GM12878 (cell line): ENCODE results near the gene RBM19. TPM values are rescaled to one million over a fixed set of nuclear protein-coding genes. Genes with fewer than 3 reads are reported as not detected.

Experiments
- ATAC-seq: fragments of 200-7000 bp; cut with Tn5 transposase; 3 replicates; pipeline ENCODE4 v1.9.1; 2020; ENCODE audit warnings: mild to moderate bottlenecking, moderate library complexity
- BruUV-seq: library from RNA; stranded (reverse); fragments of 400-500 nt; replicated peaks from 2 replicates; lab custom pipeline; 2021; lab: Mats Ljungman, UMichigan
- CTCF ChIA-PET: fragments of 300-600 bp; sonication (Branson Sonifier 250); formaldehyde crosslinking; extraction: SDS; loops from one replicate; lab custom pipeline; 2021; ENCODE audit warnings: inconsistent platforms; lab: Yijun Ruan, JAX
- POLR2A ChIA-PET: fragments of 350-600 bp; formaldehyde crosslinking; extraction: SDS; loops from one replicate; lab custom pipeline; 2021; ENCODE audit warnings: inconsistent platforms; lab: Charles Lee
- RAD21 ChIA-PET: fragments of 300-600 bp; sonication (Branson Sonifier 250); formaldehyde crosslinking; loops from one replicate; lab custom pipeline; 2023; ENCODE audit warnings: antibody characterized with exemption; ENCODE audit not compliant: unreplicated experiment; lab: Charles Lee
- SMC1A ChIA-PET: fragments of 300-600 bp; sonication (Branson Sonifier 250); formaldehyde crosslinking; loops from one replicate; lab custom pipeline; 2023; ENCODE audit not compliant: unreplicated experiment, uncharacterized antibody; lab: Charles Lee
- DNase-seq: peaks from one replicate; pipeline ENCODE4 v3.0.0-alpha.2; 2011; ENCODE audit warnings: low read depth, low spot score
- FAIRE-seq: peaks from 3 replicates; lab custom pipeline; 2011; peaks lifted over from hg19 to GRCh38; lab: Jason Lieb, UNC
- H2AFZ ChIP-seq: 2 replicates; pipeline ENCODE4 v1.6.0; 2011; ENCODE audit warnings: low read depth, low read length, control low read depth; ENCODE audit not compliant: control insufficient read depth
- H3K27ac ChIP-seq: 2 replicates; pipeline ENCODE4 v1.5.1; 2011; ENCODE audit warnings: control low read depth; ENCODE audit not compliant: control insufficient read depth, insufficient read depth
- H3K27me3 ChIP-seq, 2 experiments: replicated peaks in 1 of 2; 2 replicates each; pipeline versions ENCODE4 v1.6.0 to v1.6.1; 2011; ENCODE audit warnings: low read length in 1 of 2; ENCODE audit not compliant: control insufficient read depth in 2 of 2, insufficient read depth in 2 of 2
- H3K36me3 ChIP-seq, 2 experiments: 2 replicates each; pipeline ENCODE4 v1.5.1; 2011; ENCODE audit warnings: low read length in 1 of 2; ENCODE audit not compliant: control insufficient read depth in 2 of 2, insufficient read depth in 2 of 2
- H3K4me1 ChIP-seq: 2 replicates; pipeline ENCODE4 v1.6.1; 2011; ENCODE audit warnings: mild to moderate bottlenecking, low read length, moderate library complexity, mixed read lengths; ENCODE audit not compliant: control insufficient read depth, insufficient read depth
- H3K4me2 ChIP-seq: 2 replicates; pipeline ENCODE4 v1.6.0; 2011; ENCODE audit warnings: control low read depth; ENCODE audit not compliant: control insufficient read depth, insufficient read depth
- H3K4me3 ChIP-seq: fragments of 200-600 bp; sonication (generic); 2 replicates; pipeline ENCODE4 v1.5.1; 2016
- H3K79me2 ChIP-seq: 2 replicates; pipeline ENCODE4 v1.6.0; 2011; ENCODE audit warnings: low read length; ENCODE audit not compliant: control insufficient read depth, insufficient read depth
- H3K9ac ChIP-seq: 2 replicates; pipeline ENCODE4 v1.8.0; 2011; ENCODE audit warnings: low read length, control low read depth, mixed read lengths; ENCODE audit not compliant: control insufficient read depth, insufficient read depth
- H3K9me3 ChIP-seq: replicated peaks from 3 replicates; pipeline ENCODE4 v1.5.1; 2011; ENCODE audit warnings: mild to moderate bottlenecking, low read length; ENCODE audit not compliant: control insufficient read depth, insufficient read depth
- H4K20me1 ChIP-seq: 2 replicates; pipeline ENCODE4 v1.6.0; 2011; ENCODE audit not compliant: control insufficient read depth, insufficient read depth
- BACH1 ChIP-seq: fragments of 450-650 bp; IDR thresholded peaks from 2 replicates; pipeline ENCODE4 v1.6.1; 2017; ENCODE audit warnings: mild to moderate bottlenecking, borderline replicate concordance
- CBX3 ChIP-seq: fragments of 200-600 bp; sonication (generic); IDR thresholded peaks from 2 replicates; pipeline ENCODE4 v1.6.1; 2016; ENCODE audit warnings: low read depth, borderline replicate concordance
- EED ChIP-seq: sonication (generic); IDR thresholded peaks from 2 replicates; pipeline ENCODE4 v1.6.1; 2016; ENCODE audit warnings: antibody characterized with exemption, low read depth
- FOXK2 ChIP-seq: fragments of 450-650 bp; IDR thresholded peaks from 2 replicates; pipeline ENCODE4 v1.6.1; 2017; ENCODE audit warnings: mild to moderate bottlenecking, moderate library complexity
- GATAD2B ChIP-seq: fragments of 450-650 bp; conservative IDR thresholded peaks from 2 replicates; pipeline ENCODE4 v1.6.1; 2017; ENCODE audit warnings: low read depth, mild to moderate bottlenecking, moderate library complexity
- IKZF1 ChIP-seq: fragments of 450-650 bp; conservative IDR thresholded peaks from 2 replicates; pipeline ENCODE4 v1.6.1; 2017; ENCODE audit warnings: antibody characterized with exemption, mild to moderate bottlenecking
- IRF3 ChIP-seq: fragments of 450-650 bp; IDR thresholded peaks from 2 replicates; pipeline ENCODE4 v1.6.1; 2014; ENCODE audit warnings: mild to moderate bottlenecking
- MTA2 ChIP-seq: fragments of 450-650 bp; IDR thresholded peaks from 2 replicates; pipeline ENCODE4 v1.6.1; 2016; ENCODE audit warnings: low read depth, mild to moderate bottlenecking, moderate library complexity
- MTA3 ChIP-seq: IDR thresholded peaks from 2 replicates; pipeline ENCODE4 v1.6.1; 2012; ENCODE audit warnings: low read length, inconsistent platforms, borderline replicate concordance
- MYC ChIP-seq: IDR thresholded peaks from 2 replicates; pipeline ENCODE4 v1.6.1; 2011; ENCODE audit warnings: mild to moderate bottlenecking, low read length, moderate library complexity, inconsistent platforms; ENCODE audit not compliant: insufficient read depth, insufficient replicate concordance, insufficient read length, severe bottlenecking
- NFYA ChIP-seq: IDR thresholded peaks from 2 replicates; pipeline ENCODE4 v1.6.1; 2011; ENCODE audit warnings: low read depth, mild to moderate bottlenecking, low read length, improper control_type of control experiment, borderline replicate concordance
- NR2F1 ChIP-seq: fragments of 450-650 bp; conservative IDR thresholded peaks from 2 replicates; pipeline ENCODE4 v1.6.1; 2017; ENCODE audit warnings: mild to moderate bottlenecking
- PAX5 ChIP-seq: IDR thresholded peaks from 2 replicates; pipeline ENCODE4 v1.6.1; 2011; ENCODE audit warnings: low read depth, low read length, borderline replicate concordance
- POLR2AphosphoS2 ChIP-seq: IDR thresholded peaks from 2 replicates; pipeline ENCODE4 v1.6.1; 2011; ENCODE audit warnings: low read depth, mild to moderate bottlenecking, low read length, improper control_type of control experiment, moderate library complexity
- RCOR1 ChIP-seq: conservative IDR thresholded peaks from 2 replicates; pipeline ENCODE4 v1.6.1; 2012; ENCODE audit warnings: low read depth, low read length, improper control_type of control experiment
- RELA ChIP-seq: fragments of 450-650 bp; IDR thresholded peaks from 2 replicates; pipeline ENCODE4 v1.8.0; 2014; ENCODE audit warnings: borderline replicate concordance; ENCODE audit not compliant: partially characterized antibody
- SMAD5 ChIP-seq: IDR thresholded peaks from 2 replicates; pipeline ENCODE4 v1.6.1; 2016; ENCODE audit warnings: antibody characterized with exemption, low read depth
- STAT3 ChIP-seq: IDR thresholded peaks from 2 replicates; pipeline ENCODE4 v1.6.1; 2011; ENCODE audit warnings: low read depth, low read length, improper control_type of control experiment
- ZNF24 ChIP-seq: fragments of 450-650 bp; IDR thresholded peaks from 2 replicates; pipeline ENCODE4 v1.6.1; 2017; ENCODE audit warnings: antibody characterized with exemption, mild to moderate bottlenecking
- ZNF274 ChIP-seq: IDR thresholded peaks from one replicate; pipeline ENCODE4 v1.8.0; 2011; ENCODE audit not compliant: insufficient read length, insufficient read depth
- WGBS: methylation state at CpG from one replicate; pipeline ENCODE4 v1.1.6; 2016; ENCODE audit warnings: low lambda C conversion rate; ENCODE audit not compliant: insufficient replicate concordance, insufficient coverage; ENCODE audit errors: missing lambda C conversion rate; 5-methylcytosine and 5-hydroxymethylcytosine counted together
- in situ Hi-C: fragments of 300-500 bp; cut with MboI; formaldehyde crosslinking; loops from 9 replicates; pipeline ENCODE4 v1.14.3; 2018; ENCODE audit warnings: mixed read lengths
- intact Hi-C: fragments of 100-400 bp; cut with micrococcal nuclease; formaldehyde crosslinking; loops from one replicate; pipeline ENCODE4 v1.14.2; 2022; ENCODE audit not compliant: unreplicated experiment
- polyA plus RNA-seq, 11 experiments: library from polyadenylated mRNA; depleted of rRNA in 4 of 11; unstranded in 6 of 11; stranded (reverse) in 5 of 11; fragments of >200 nt; fragmentation: Nextera tagmentation in 4 of 11; fragmentation: Illumina TruSeq in 1 of 11; extraction: Ambion mirVana in 4 of 11; extraction: Trizol in 1 of 11; gene quantifications; 1 replicate in 1 of 11; 2 replicates in 10 of 11; pipeline versions ENCODE4 v1.2.1 to v1.2.3, GENCODE V29; 2011 to 2016; ENCODE audit warnings: inconsistent platforms in 2 of 11, missing spikeins in 2 of 11, low read depth in 1 of 11
- total RNA-seq, 4 experiments: library from RNA; depleted of rRNA in 3 of 4; stranded (reverse); fragments of >200 nt in 3 of 4; fragmentation: Illumina TruSeq in 1 of 4; extraction: Trizol in 1 of 4; gene quantifications; 2 replicates each; pipeline versions ENCODE4 v1.2.1 to v1.2.3, GENCODE V29; 2013 to 2021

The RBM19 gene
- total and polyA plus RNA-seq, 10 of the 15 experiments (the other 5 are each of a cell fraction or from before 2014, with no cell fraction given): 4.2 to 42.9 (median 28.4) TPM

- RAD21 ChIA-PET: interaction anchor here (1.2 to 3.1 kb wide), 3 partner anchors 521 to 528 kb away, joined by 3 to 48 read pairs (median 7); no protein-coding TSS in a partner anchor
- ATAC-seq (no peak), FAIRE-seq (no peak), DNase-seq (no peak)
- SMC1A ChIA-PET: interaction anchor here (0.9 to 4.0 kb wide), 2 partner anchors 516 to 527 kb away, joined by 3 to 65 read pairs; no protein-coding TSS in a partner anchor
- CTCF ChIA-PET: interaction anchor here (1.2 to 4.3 kb wide), 6 partner anchors 14 to 1937 kb away, joined by 4 to 114 read pairs (median 13); partner anchors contain the start of gene RBM19
- no peak overlapping the region for H3K9ac ChIP-seq
- intact Hi-C loops: loop anchor here (5.0 to 10.0 kb wide), 3 partner anchors 673 to 1935 kb away; no protein-coding TSS in a partner anchor
- no peak overlapping the region for H3K4me3 ChIP-seq
- WGBS: 66% methylated on average over 3 of the region's 3 CpGs
- no peaks in the 10 kb centered on the region for H3K79me2 ChIP-seq
- H3K4me2 ChIP-seq: no peak overlapping the region
- no peak for TF ChIP-seq RELA
- TF ChIP-seq RCOR1: no peak
- no peak for TF ChIP-seq GATAD2B
- TF ChIP-seq IRF3: no peak
- no peak for TF ChIP-seq EED
- no peak for TF ChIP-seq FOXK2
- TF ChIP-seq MTA2: no peak
- no peak for TF ChIP-seq PAX5
- TF ChIP-seq IKZF1: no peak
- no peak for TF ChIP-seq MYC
- no peak for TF ChIP-seq CBX3
- TF ChIP-seq STAT3: no peak
- no peak for TF ChIP-seq NFYA
- TF ChIP-seq BACH1: no peak
- TF ChIP-seq NR2F1: no peak
- no peak for TF ChIP-seq POLR2AphosphoS2
- no peak for TF ChIP-seq MTA3
- TF ChIP-seq ZNF274: no peak
- no peak for TF ChIP-seq SMAD5
- no peak for TF ChIP-seq ZNF24
- POLR2A ChIA-PET: no interaction called here
- H3K36me3 ChIP-seq: no peaks in the 10 kb centered on the region
- no TSS peak for BruUV-seq
- H3K4me1 ChIP-seq: no peaks in the 10 kb centered on the region
- no peak overlapping the region for H3K27ac ChIP-seq
- H3K27me3 ChIP-seq: no peaks in the 10 kb centered on the region
- H3K9me3 ChIP-seq: no peaks in the 10 kb centered on the region
- in situ Hi-C loops: loop anchor here (5.0 to 10.0 kb wide), 2 partner anchors 525 to 1933 kb away; no protein-coding TSS in a partner anchor
- no peak overlapping the region for H2AFZ ChIP-seq
- no peaks in the 10 kb centered on the region for H4K20me1 ChIP-seq
Observed at GRCh38 chr12:113981876-113982275, 15.8 kb upstream of the RBM19 start.
